HUES48 (cell line): ENCODE data around the gene HECTD1.
"Not testable (repeated sequence)": the region's sequence is repeated elsewhere in the genome, so short reads cannot be mapped to it uniquely, and the experiment has no call there.

Experiments
- H3K27ac ChIP-seq: one replicate; pipeline ENCODE4 v1.7.0; 2013; ENCODE audit warnings: low read depth, low read length, inconsistent platforms
- H3K27me3 ChIP-seq: 2 replicates; pipeline ENCODE4 v1.6.1; 2013; ENCODE audit warnings: mild to moderate bottlenecking, low read length; ENCODE audit not compliant: control insufficient read depth, insufficient read depth
- H3K36me3 ChIP-seq: 2 replicates; pipeline ENCODE4 v1.6.1; 2013; ENCODE audit warnings: low read length; ENCODE audit not compliant: control insufficient read depth, insufficient read depth
- H3K4me1 ChIP-seq: 2 replicates; pipeline ENCODE4 v1.6.1; 2013; ENCODE audit warnings: mild to moderate bottlenecking, low read length; ENCODE audit not compliant: control insufficient read depth, insufficient read depth
- H3K4me3 ChIP-seq: 2 replicates; pipeline ENCODE4 v1.5.1; 2013; ENCODE audit warnings: mild to moderate bottlenecking, low read depth, low read length
- H3K9ac ChIP-seq: 2 replicates; pipeline ENCODE4 v1.6.1; 2013; ENCODE audit warnings: mild to moderate bottlenecking, low read depth, low read length, moderate library complexity
- H3K9me3 ChIP-seq: 2 replicates; pipeline ENCODE4 v1.6.1; 2013; ENCODE audit warnings: low read length; ENCODE audit not compliant: control insufficient read depth, insufficient read depth

The HECTD1 gene

DNA sequence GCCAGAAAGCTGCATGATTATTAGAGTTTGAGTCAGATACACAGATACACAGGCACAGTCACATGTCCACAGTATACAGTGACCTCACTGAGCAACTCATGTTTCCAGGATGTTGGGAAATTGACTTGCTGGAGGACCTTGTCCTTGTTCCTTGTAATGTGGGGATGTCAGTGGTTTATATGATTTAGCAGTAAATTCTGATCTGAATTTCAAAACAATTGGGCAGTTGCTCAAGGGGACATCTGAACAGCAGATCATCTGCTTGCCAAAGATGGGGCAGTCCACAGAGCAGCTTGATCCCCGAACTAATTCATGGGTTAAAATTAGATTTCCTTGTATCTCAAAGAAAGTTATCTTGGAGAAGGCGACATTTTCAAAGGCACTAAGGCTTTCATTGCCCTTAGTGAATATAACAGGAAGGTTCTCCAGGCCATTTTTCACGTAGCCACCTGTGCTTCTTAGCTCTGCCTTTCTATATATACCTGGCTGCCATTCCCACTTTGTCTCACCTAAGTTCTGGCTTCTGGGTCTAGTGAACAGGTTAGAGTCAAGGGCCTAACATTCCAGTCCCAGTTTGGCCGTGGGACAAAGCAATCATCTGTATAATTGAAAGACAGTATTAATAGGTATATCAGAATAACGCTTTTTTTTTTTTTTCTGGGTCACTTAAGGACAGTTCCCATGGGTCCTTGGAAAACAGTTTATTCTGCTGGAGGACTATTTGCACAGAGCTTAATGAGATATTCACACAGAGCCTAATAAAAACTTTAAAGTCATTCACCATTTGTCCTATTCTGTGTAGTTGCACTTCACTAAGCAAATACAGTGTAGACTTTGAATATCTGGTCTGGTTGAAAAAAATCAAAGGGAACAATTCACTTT, 116.5 kb downstream of the HECTD1 start:
- H3K27me3 ChIP-seq, result no peaks in the 10 kb centered on the region
- H3K36me3 ChIP-seq, result no peaks in the 10 kb centered on the region
- H3K4me3 ChIP-seq, result no peak overlapping the region
- H3K27ac ChIP-seq, result no peak overlapping the region
- no peaks in the 10 kb centered on the region for H3K4me1 ChIP-seq
- no peaks in the 10 kb centered on the region for H3K9me3 ChIP-seq
- H3K9ac ChIP-seq, result no peak overlapping the region

GRCh38 chr14:31086466-31086865, 121.1 kb downstream of the HECTD1 start:
- not testable (repeated sequence) for H3K4me3 ChIP-seq, H3K4me1 ChIP-seq, H3K27ac ChIP-seq

DNA sequence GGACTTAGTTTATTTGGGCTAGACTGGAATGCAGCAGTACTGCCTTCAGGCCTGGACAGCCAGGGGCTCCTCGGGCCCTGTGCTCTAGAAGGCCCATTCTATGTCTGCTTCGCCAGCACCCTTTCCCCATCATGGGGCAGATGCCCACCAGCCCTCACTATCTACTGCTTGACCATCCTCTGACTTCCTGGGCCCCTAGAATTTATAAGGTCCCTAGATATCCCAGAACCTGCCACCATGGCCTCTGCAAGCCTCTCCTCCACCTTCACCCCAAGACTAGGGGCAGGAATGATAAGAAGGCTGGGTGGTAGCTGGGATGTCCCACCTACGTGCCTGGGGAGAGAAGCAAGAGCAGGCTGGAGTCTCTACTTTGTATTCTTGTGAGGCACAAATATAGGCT, 122.6 kb downstream of the HECTD1 start:
- Histone ChIP-seq H3K27ac (no peak overlapping the region), H3K36me3 (0 out of 2 replicates have a peak, but pooled peaks cover 10% of the 10 kb centered on the region)

More at GRCh38 chr14:31086466-31086865, 121.1 kb downstream of the HECTD1 start:
- not testable (repeated sequence) for H3K27me3 ChIP-seq, H3K36me3 ChIP-seq, H3K9ac ChIP-seq, H3K9me3 ChIP-seq

DNA sequence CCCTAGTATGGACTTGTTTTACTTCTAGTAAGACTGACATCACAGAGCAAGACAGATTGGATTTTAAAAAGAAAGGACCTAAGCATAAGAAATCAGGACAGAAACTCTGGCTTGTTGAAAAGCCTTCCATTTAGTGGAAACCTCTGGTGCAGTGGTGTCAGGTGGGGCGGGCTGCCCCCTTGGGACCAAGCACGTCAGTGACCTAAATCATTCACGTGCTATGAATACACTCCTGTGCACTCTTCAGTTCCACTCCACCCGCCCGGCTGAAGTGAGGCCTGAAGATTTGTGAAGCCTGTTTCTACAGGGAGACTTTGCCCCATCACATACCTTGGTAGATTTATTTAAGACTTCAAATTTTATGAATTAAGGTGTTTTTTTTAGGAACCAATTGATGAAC, 123.2 kb downstream of the HECTD1 start:
- H3K27ac ChIP-seq, result no peak overlapping the region
- no peaks in the 10 kb centered on the region for H3K27me3 ChIP-seq
- no peaks in the 10 kb centered on the region for H3K9me3 ChIP-seq
- H3K4me1 ChIP-seq, result no peaks in the 10 kb centered on the region
- no peak overlapping the region for H3K9ac ChIP-seq
- H3K36me3 ChIP-seq, result 0 out of 2 replicates have a peak, but pooled peaks cover 10% of the 10 kb centered on the region
- no peak overlapping the region for H3K4me3 ChIP-seq

More for the DNA sequence above, 122.6 kb downstream of the HECTD1 start:
- no peaks in the 10 kb centered on the region for H3K9me3 ChIP-seq
- H3K27me3 ChIP-seq, result no peaks in the 10 kb centered on the region
- no peaks in the 10 kb centered on the region for H3K4me1 ChIP-seq
- no peak overlapping the region for H3K9ac ChIP-seq
- H3K4me3 ChIP-seq, result no peak overlapping the region

DNA sequence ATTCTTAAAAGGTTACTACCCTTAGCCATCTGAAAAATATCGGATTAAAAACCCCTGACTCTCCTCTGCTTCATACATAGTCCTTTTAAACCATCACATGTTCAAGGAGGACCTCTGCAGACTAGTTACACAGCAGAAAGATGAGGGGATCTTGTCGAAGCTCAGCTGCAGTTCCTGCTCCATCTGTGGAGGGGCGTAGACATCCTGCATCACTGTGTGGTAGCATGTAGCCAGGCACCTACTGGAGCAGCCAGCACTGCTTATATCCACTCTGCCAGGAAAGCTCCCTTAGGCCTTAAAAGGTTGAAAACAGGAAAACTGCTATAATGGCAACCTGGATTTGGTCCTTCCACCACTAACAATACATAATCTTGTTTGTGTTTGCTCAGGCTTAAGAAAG, 123.8 kb downstream of the HECTD1 start:
- Histone ChIP-seq H3K4me1 (no peaks in the 10 kb centered on the region), H3K27me3 (no peaks in the 10 kb centered on the region), H3K36me3 (0 out of 2 replicates have a peak, but pooled peaks cover 10% of the 10 kb centered on the region), H3K27ac (no peak overlapping the region), H3K9ac (no peak overlapping the region), H3K9me3 (no peaks in the 10 kb centered on the region), H3K4me3 (no peak overlapping the region)

- Histone ChIP-seq H3K9ac (no peak overlapping the region), H3K27ac (no peak overlapping the region), H3K4me1 (no peaks in the 10 kb centered on the region)
Observed at GRCh38 chr14:31080484-31080883, 127.1 kb downstream of the HECTD1 start.

GRCh38 chr14:31080056-31080455, 127.5 kb downstream of the HECTD1 start:
- Histone ChIP-seq H3K9ac (no peak overlapping the region), H3K4me1 (no peaks in the 10 kb centered on the region), H3K4me3 (no peak overlapping the region), H3K27ac (no peak overlapping the region), H3K9me3 (no peaks in the 10 kb centered on the region), H3K27me3 (no peaks in the 10 kb centered on the region), H3K36me3 (peaks cover 14% of the 10 kb centered on the region)

More at GRCh38 chr14:31080484-31080883, 127.1 kb downstream of the HECTD1 start:
- H3K4me3 ChIP-seq, result no peak overlapping the region
- H3K27me3 ChIP-seq, result no peaks in the 10 kb centered on the region
- no peaks in the 10 kb centered on the region for H3K9me3 ChIP-seq
- 0 out of 2 replicates have a peak, but pooled peaks cover 10% of the 10 kb centered on the region for H3K36me3 ChIP-seq

GRCh38 chr14:31078766-31079165, 128.8 kb downstream of the HECTD1 start:
- Histone ChIP-seq H3K27me3 (no peaks in the 10 kb centered on the region), H3K27ac (no peak overlapping the region), H3K36me3 (peaks cover 12% of the 10 kb centered on the region), H3K4me3 (no peak overlapping the region), H3K4me1 (no peaks in the 10 kb centered on the region), H3K9me3 (no peaks in the 10 kb centered on the region), H3K9ac (no peak overlapping the region)

DNA sequence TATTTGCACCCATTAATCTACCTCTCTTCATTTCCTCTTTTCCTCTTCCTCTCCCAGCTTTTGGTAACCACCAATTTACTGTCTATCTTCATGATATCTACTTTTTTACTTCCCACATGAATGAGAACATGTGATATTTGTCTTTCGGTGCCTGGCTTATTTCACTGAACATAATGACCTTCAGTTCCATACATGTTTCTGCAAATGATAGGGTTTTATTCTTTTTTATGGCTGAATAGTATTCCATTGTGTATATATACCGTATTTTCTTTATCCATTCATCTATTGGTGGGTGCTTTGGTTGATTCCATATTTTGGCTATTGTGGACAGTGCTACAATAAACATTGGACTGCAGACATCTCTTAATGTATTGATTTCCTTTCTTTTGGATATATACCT, 132.4 kb downstream of the HECTD1 start:
- no peak overlapping the region for H3K27ac ChIP-seq
- peaks cover 8% of the 10 kb centered on the region for H3K36me3 ChIP-seq
- no peaks in the 10 kb centered on the region for H3K4me1 ChIP-seq
- H3K4me3 ChIP-seq, result no peak overlapping the region
- no peaks in the 10 kb centered on the region for H3K9me3 ChIP-seq
- H3K9ac ChIP-seq, result no peak overlapping the region
- H3K27me3 ChIP-seq, result no peaks in the 10 kb centered on the region

GRCh38 chr14:31071151-31071550, 136.4 kb downstream of the HECTD1 start:
- Histone ChIP-seq H3K27me3 (no peaks in the 10 kb centered on the region), H3K9ac (no peak overlapping the region), H3K9me3 (no peaks in the 10 kb centered on the region), H3K4me1 (no peaks in the 10 kb centered on the region), H3K27ac (no peak overlapping the region), H3K4me3 (no peak overlapping the region), H3K36me3 (peaks cover 8% of the 10 kb centered on the region)

DNA sequence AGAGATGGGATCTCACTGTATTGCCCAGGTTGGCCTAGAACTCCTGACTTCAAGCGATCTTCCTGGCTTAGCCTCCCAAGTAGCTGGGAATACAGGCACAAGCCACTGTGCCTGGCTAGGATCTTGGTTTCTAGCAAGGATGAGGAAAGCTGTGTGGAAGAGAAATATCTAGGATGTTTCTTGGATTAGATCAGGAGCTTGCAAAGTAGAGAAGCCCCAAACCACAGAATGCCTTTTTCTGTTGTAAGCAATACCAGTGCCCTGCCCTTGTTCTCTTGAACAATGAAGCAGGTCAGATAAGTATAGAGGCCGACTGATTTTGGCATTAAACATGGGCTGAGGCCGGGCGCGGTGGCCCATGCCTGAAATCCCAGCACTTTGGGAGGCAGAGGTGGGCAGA, 137.2 kb downstream of the HECTD1 start:
- H3K27ac ChIP-seq, result no peak overlapping the region
- H3K36me3 ChIP-seq, result peaks cover 7% of the 10 kb centered on the region
- no peaks in the 10 kb centered on the region for H3K4me1 ChIP-seq
- no peak overlapping the region for H3K4me3 ChIP-seq
- no peaks in the 10 kb centered on the region for H3K9me3 ChIP-seq
- no peak overlapping the region for H3K9ac ChIP-seq
- H3K27me3 ChIP-seq, result no peaks in the 10 kb centered on the region
